ENCODE data around the gene ALS2CL. TPM values are rescaled to one million over a fixed set of nuclear protein-coding genes. Genes with fewer than 3 reads are reported as not detected.

Gene ALS2CL
- total RNA-seq, 4 donors from 2014 or later: 86.5 to 175 (median 105) TPM

DNA sequence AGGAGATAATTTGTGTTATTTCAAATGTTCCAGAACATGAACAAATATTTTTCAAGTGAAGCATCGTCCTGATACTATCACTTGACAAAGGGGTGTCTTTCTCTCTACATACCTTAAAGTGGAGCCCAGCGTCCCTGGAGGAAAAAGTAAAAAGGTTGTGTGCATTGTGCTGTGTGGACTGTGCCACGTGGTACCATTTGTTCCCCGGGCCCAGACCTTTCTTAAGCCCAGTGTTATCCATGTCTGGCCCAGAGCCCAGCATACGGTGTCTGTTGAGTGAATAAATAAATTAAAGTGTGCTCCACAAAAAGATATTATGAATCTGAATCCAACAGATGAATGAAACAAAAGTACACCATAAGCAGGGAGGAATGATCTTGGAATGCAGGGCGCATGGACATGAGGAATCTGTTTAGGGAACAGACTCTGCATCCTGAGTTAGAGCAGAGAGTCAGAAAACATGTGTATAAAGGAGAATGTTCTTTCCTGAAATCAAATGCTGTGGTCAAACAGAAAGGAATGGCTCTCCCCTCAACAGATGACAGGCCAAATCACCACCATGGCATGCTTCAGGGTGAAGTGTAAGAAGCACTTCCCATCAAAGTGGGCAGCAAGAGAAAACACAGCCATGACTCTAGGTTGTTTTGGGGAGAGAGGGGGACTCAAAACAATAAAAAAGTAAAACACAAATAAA is 32.3 kb upstream of the ALS2CL start:
- H3K4me3 ChIP-seq (ENCODE audit: low read depth, poor library complexity, severe bottlenecking): no peak overlapping the region
- intact Hi-C loops (cut with DNase I; ENCODE audit: low total_unique reads): no loop called here
- WGBS, 2 donors: 62 to 72% methylated on average over 6 of the region's 6 CpGs
- DNase-seq (ENCODE audit: low spot score in 2 of 2): peak in 1 of 2 donors; percentile 12
- TF ChIP-seq, protein P1, sequence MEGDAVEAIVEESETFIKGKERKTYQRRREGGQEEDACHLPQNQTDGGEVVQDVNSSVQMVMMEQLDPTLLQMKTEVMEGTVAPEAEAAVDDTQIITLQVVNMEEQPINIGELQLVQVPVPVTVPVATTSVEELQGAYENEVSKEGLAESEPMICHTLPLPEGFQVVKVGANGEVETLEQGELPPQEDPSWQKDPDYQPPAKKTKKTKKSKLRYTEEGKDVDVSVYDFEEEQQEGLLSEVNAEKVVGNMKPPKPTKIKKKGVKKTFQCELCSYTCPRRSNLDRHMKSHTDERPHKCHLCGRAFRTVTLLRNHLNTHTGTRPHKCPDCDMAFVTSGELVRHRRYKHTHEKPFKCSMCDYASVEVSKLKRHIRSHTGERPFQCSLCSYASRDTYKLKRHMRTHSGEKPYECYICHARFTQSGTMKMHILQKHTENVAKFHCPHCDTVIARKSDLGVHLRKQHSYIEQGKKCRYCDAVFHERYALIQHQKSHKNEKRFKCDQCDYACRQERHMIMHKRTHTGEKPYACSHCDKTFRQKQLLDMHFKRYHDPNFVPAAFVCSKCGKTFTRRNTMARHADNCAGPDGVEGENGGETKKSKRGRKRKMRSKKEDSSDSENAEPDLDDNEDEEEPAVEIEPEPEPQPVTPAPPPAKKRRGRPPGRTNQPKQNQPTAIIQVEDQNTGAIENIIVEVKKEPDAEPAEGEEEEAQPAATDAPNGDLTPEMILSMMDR (IDR thresholded peaks at IDR 0.05): no peak
- TF ChIP-seq POLR2A (IDR thresholded peaks at IDR 0.05): no peak

DNA sequence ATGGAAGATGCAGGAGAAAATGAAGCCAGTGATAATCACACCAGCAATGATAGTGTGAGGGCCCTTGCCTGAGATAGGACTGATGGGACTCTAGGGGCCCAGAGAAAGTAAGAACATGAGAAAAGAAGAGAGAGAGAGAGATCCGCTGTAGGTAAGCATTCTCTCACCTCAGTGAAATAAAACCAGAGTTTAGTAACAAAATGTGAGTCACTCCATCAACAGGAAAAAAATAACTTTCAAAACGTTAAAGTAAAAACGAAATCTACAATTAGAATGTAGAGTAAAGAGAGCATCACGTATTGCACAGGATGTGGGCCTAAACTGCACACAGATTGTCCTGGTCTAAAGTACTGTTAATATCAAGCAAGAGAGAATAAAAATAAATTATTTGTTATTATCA is 30.9 kb upstream of the ALS2CL start:
- DNase-seq (ENCODE audit: low spot score in 2 of 2): no peak
- 72 to 88% methylated on average over 4 of the region's 4 CpGs for WGBS, 2 donors
- TF ChIP-seq, protein P1 (IDR thresholded peaks at IDR 0.05): no peak
- no peak for TF ChIP-seq POLR2A (IDR thresholded peaks at IDR 0.05)
- no peak overlapping the region for H3K4me3 ChIP-seq (ENCODE audit: low read depth, poor library complexity, severe bottlenecking)
- intact Hi-C loops (cut with DNase I; ENCODE audit: low total_unique reads): no loop called here

DNA sequence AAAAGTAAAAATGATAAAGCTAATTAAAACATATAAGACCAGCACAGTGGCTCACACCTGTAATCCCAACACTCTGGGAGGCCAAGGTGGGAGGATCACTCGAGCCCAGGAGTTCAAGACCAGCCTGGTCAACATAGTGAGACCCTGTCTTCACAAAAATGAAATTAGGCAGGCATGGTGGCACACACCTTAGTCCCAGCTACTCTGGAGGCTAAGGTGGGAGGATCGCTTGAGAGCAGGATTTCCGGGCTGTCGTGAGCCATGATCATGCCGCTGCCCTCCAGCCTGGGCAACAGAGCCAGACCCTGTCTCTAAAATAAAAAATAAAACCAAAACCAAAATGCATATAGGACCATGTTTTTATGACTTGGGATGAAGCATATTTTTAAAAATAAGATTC is 29.0 kb upstream of the ALS2CL start:
- WGBS, 2 donors: 93 to 94% methylated on average over 4 to 5 of the region's 5 CpGs
- H3K4me3 ChIP-seq (ENCODE audit: low read depth, poor library complexity, severe bottlenecking): no peak overlapping the region
- peak in 1 of 2 donors; percentile 36 for DNase-seq (ENCODE audit: low spot score in 2 of 2)
- TF ChIP-seq, protein P1 (IDR thresholded peaks at IDR 0.05): no peak
- no peak for TF ChIP-seq POLR2A (IDR thresholded peaks at IDR 0.05)
- intact Hi-C loops (cut with DNase I; ENCODE audit: low total_unique reads): no loop called here

DNA sequence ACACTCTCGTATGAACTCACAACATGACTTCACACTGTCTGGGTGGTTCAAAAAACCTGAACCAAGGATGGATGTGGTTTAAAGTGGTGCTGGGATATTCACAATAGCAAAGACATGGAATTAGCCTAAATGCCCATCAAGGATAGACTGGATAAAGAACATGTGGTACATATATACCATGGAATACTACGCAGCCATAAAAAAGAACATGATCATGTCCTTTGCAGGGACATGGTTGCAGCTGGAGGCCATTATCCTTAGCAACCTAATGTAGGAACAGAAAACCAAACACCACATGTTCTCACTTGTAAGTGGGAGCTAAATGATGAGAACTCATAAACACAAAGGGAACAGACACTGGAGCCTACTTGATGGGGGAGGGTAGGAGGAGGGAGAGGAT is 27.5 kb upstream of the ALS2CL start:
- no peak for DNase-seq (ENCODE audit: low spot score in 2 of 2)
- intact Hi-C loops (cut with DNase I; ENCODE audit: low total_unique reads): no loop called here
- no peak overlapping the region for H3K4me3 ChIP-seq (ENCODE audit: low read depth, poor library complexity, severe bottlenecking)
- 59 to 89% methylated on average over 2 of the region's 2 CpGs for WGBS, 2 donors
- no peak for TF ChIP-seq POLR2A (IDR thresholded peaks at IDR 0.05)
- TF ChIP-seq, protein P1 (IDR thresholded peaks at IDR 0.05): no peak

DNA sequence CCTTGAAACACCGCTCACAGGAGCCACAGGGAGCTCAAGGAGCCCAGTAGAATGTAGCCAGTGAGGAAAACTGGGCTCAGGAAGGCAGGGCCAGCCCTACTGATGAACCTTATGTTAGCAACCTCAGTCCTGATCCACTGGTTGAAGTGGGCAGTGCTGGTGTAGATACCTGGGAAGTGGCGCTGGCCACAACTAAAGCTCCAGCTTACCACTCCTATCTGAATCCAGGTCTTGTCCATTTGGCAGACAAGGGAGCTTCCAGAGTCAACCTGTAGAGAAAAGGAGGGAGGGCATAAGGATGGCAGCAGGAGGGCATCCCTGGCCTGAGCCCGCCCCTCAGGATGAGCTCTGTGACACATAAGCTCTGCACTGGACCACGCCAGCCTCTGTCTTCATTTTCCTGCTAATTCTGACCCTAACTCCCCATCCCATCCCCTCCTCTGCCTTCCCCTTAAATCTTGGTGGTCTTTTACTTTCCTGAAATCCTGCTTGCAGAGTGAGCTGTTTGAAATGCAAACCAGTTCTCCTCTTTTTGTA is 26.3 kb upstream of the ALS2CL start:
- peak in 1 of 2 donors; percentile 49 for DNase-seq (ENCODE audit: low spot score in 2 of 2)
- no peak for TF ChIP-seq POLR2A (IDR thresholded peaks at IDR 0.05)
- WGBS, 2 donors: 82 to 100% methylated on average over 4 of the region's 4 CpGs

DNA sequence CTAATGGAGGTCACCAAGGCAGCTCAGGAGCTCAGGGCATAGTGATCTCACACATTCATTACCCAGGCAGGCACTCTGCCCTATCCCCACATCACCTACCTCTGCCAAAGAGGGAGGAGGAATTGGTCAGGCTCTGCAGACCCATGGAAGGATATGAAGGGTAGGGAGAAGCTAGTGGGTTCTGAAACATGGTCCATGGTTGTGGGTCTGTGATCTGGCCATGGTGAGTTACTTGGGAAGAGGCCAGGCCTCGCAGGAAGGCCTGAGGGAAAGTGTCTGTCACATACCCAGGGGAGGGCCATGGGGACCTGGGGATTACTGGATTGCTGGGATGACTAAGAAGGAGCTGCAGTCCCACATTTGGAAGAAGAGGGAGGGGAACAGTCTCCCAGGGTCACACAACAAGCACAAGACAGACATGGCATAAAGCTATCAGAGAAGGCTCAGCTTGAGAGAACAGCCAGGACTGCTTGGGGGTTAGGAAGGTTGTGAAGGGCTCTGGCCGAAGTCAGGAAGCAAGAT is 25.6 kb upstream of the ALS2CL start:
- WGBS, 2 donors: 75 to 85% methylated on average over 2 of the region's 2 CpGs
- intact Hi-C loops (cut with DNase I; ENCODE audit: low total_unique reads): no loop called here
- TF ChIP-seq, protein P1 (IDR thresholded peaks at IDR 0.05): no peak
- no peak for TF ChIP-seq POLR2A (IDR thresholded peaks at IDR 0.05)
- no peak overlapping the region for H3K4me3 ChIP-seq (ENCODE audit: low read depth, poor library complexity, severe bottlenecking)
- DNase-seq (ENCODE audit: low spot score in 2 of 2): peak in 1 of 2 donors; percentile 40

More for the DNA sequence above, 26.3 kb upstream of the ALS2CL start:
- intact Hi-C loops (cut with DNase I; ENCODE audit: low total_unique reads): no loop called here
- no peak overlapping the region for H3K4me3 ChIP-seq (ENCODE audit: low read depth, poor library complexity, severe bottlenecking)
